Smooth muscle cell (in vitro differentiated cells): ENCODE measurements around the gene SASH1. TPM values are rescaled to one million over a fixed set of nuclear protein-coding genes. Genes with fewer than 3 reads are reported as not detected.
A peak's percentile ranks its signal among the peaks of the same experiment; 100 is the strongest.

Experiments used
- DNase-seq: peaks from one replicate; lab custom pipeline; 2025; ENCODE audit not compliant: unreplicated experiment; lab: John Stamatoyannopoulos, UW
- H2AFZ ChIP-seq: fragments of 200-600 bp; sonication (generic); 2 replicates; pipeline ENCODE4 v1.6.0; 2016; ENCODE audit warnings: antibody characterized with exemption, low read depth, mild to moderate bottlenecking
- H3F3A ChIP-seq: fragments of 200-600 bp; sonication (generic); 2 replicates; pipeline ENCODE4 v1.6.0; 2017; ENCODE audit warnings: antibody characterized with exemption, low read depth
- H3K27ac ChIP-seq: fragments of 200-600 bp; sonication (generic); 2 replicates; pipeline ENCODE4 v1.5.1; 2016; ENCODE audit warnings: low read depth, mild to moderate bottlenecking
- H3K27me3 ChIP-seq: fragments of 200-600 bp; sonication (generic); 2 replicates; pipeline ENCODE4 v1.6.1; 2016; ENCODE audit warnings: low read depth, mild to moderate bottlenecking
- H3K36me3 ChIP-seq: fragments of 200-600 bp; sonication (generic); 2 replicates; pipeline ENCODE4 v1.5.1; 2016; ENCODE audit warnings: low read depth
- H3K4me1 ChIP-seq: fragments of 200-600 bp; sonication (generic); 2 replicates; pipeline ENCODE4 v1.5.1; 2016; ENCODE audit warnings: low read depth
- H3K4me2 ChIP-seq: fragments of 200-600 bp; sonication (generic); 2 replicates; pipeline ENCODE4 v1.6.0; 2016; ENCODE audit warnings: mild to moderate bottlenecking
- H3K4me3 ChIP-seq: fragments of 200-600 bp; sonication (generic); 2 replicates; pipeline ENCODE4 v1.5.1; 2016; ENCODE audit warnings: mild to moderate bottlenecking
- H3K79me2 ChIP-seq: fragments of 200-600 bp; sonication (generic); 2 replicates; pipeline ENCODE4 v1.6.0; 2016; ENCODE audit warnings: low read depth, mild to moderate bottlenecking
- H3K9ac ChIP-seq: fragments of 200-600 bp; sonication (generic); 2 replicates; pipeline ENCODE4 v1.6.0; 2016; ENCODE audit warnings: low read depth
- H3K9me3 ChIP-seq: fragments of 200-600 bp; sonication (generic); replicated peaks from 2 replicates; pipeline ENCODE4 v1.5.1; 2016; ENCODE audit warnings: low read depth
- H4K20me1 ChIP-seq: fragments of 200-600 bp; sonication (generic); 2 replicates; pipeline ENCODE4 v1.6.0; 2016; ENCODE audit warnings: low read depth
- WGBS: methylation state at CpG from one replicate; pipeline ENCODE4 v1.1.7; 2016; ENCODE audit warnings: low lambda C conversion rate; 5-methylcytosine and 5-hydroxymethylcytosine counted together
- polyA plus RNA-seq: library from polyadenylated mRNA; unstranded; fragments of >200 nt; fragmentation: Nextera tagmentation; extraction: Ambion mirVana; gene quantifications from 2 replicates; pipeline ENCODE4 v1.2.1, GENCODE V29; 2016
- total RNA-seq: library from RNA; depleted of rRNA; stranded (reverse); fragments of >200 nt; gene quantifications from 2 replicates; pipeline ENCODE4 v1.2.3, GENCODE V29; 2014
- TF ChIP-seq, protein P1 (sequence below): fragments of 200-600 bp; sonication (generic); IDR thresholded peaks from 2 replicates; pipeline ENCODE4 v1.5.1; 2017; ENCODE audit warnings: borderline replicate concordance, mild to moderate bottlenecking, antibody characterized with exemption; ENCODE audit not compliant: insufficient read depth, poor library complexity, severe bottlenecking

The SASH1 gene
- total and polyA plus RNA-seq, 2 experiments from 2014 or later: 12.7 to 16.2 TPM

DNA sequence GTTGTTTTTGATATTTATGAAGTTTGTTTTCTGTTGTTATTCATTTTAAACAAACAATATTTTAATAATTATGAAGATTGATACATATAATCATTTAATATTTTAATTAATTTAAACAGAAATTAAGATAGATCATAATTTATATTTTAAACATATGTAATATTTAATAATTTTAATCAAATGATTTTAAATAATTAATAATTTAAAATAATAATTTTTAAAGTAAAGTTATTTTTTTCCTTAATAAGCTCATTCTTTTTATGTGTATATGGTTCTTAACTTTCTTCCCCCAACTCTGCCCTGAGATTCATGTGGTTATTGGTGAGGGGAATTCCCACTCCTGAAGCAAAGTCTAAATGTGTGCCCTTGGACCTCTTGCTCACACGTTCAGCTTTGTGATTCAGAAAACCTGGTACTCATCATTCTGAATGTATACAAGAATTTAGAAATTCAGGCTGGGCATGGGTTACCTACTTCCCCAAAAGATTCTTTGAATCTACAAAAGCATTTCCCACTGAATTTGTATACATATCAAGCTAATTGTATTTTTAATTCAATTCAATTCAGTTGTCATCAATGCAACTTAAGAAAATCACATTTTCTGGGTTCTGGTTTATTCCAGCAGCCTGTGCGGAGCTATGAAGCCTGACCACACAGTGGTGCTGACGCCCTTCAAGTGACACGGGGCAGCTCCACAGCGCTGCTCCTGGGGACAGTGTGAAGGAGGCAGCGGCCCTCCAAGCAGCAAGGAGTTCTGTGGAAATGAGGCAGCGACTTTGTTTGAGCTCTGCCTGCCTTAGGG lies 235.2 kb downstream of the SASH1 start:
- no peaks in the 10 kb centered on the region for H3K36me3 ChIP-seq
- H3K9me3 ChIP-seq: no peaks in the 10 kb centered on the region
- H4K20me1 ChIP-seq: no peaks in the 10 kb centered on the region
- no peak overlapping the region for H3K4me3 ChIP-seq
- H3F3A ChIP-seq: peaks cover 7% of the 10 kb centered on the region
- H2AFZ ChIP-seq: no peak overlapping the region
- H3K4me1 ChIP-seq: no peaks in the 10 kb centered on the region
- TF ChIP-seq, protein P1, sequence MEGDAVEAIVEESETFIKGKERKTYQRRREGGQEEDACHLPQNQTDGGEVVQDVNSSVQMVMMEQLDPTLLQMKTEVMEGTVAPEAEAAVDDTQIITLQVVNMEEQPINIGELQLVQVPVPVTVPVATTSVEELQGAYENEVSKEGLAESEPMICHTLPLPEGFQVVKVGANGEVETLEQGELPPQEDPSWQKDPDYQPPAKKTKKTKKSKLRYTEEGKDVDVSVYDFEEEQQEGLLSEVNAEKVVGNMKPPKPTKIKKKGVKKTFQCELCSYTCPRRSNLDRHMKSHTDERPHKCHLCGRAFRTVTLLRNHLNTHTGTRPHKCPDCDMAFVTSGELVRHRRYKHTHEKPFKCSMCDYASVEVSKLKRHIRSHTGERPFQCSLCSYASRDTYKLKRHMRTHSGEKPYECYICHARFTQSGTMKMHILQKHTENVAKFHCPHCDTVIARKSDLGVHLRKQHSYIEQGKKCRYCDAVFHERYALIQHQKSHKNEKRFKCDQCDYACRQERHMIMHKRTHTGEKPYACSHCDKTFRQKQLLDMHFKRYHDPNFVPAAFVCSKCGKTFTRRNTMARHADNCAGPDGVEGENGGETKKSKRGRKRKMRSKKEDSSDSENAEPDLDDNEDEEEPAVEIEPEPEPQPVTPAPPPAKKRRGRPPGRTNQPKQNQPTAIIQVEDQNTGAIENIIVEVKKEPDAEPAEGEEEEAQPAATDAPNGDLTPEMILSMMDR: peak; percentile 77
- peak overlapping the region; percentile 74 for H3K4me2 ChIP-seq
- WGBS: 7% methylated on average over 7 of the region's 7 CpGs
- DNase-seq: peak; percentile 32
- no peaks in the 10 kb centered on the region for H3K79me2 ChIP-seq
- H3K9ac ChIP-seq: no peak overlapping the region
- peak overlapping the region; percentile 52 for H3K27ac ChIP-seq
- no peaks in the 10 kb centered on the region for H3K27me3 ChIP-seq

DNA sequence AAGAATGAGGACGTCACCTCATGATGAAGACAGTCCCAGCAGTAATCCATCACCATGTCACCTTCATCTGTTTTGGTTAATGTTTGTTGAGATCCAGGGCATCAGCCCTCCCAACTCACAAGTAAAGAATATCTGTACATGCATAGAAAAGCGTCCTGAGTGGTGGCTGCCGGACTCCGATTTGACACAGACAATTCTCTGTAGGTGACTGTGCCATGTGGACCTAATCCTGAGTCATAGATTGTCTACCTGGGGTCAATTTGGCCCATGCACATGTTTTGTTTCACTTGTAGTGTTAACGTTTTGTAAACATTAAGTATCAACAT lies 235.8 kb downstream of the SASH1 start:
- H3K4me1 ChIP-seq: no peaks in the 10 kb centered on the region
- 65% methylated on average over 5 of the region's 5 CpGs for WGBS
- no peak overlapping the region for H3K9ac ChIP-seq
- H3K36me3 ChIP-seq: no peaks in the 10 kb centered on the region
- no peak overlapping the region for H2AFZ ChIP-seq
- TF ChIP-seq, protein P1: no peak
- no peaks in the 10 kb centered on the region for H3K27me3 ChIP-seq
- DNase-seq: no peak
- H3K4me3 ChIP-seq: no peak overlapping the region
- H3F3A ChIP-seq: peaks cover 7% of the 10 kb centered on the region
- peak overlapping the region; percentile 3 for H3K27ac ChIP-seq
- no peaks in the 10 kb centered on the region for H3K9me3 ChIP-seq
- H4K20me1 ChIP-seq: no peaks in the 10 kb centered on the region
- no peaks in the 10 kb centered on the region for H3K79me2 ChIP-seq
- no peak overlapping the region for H3K4me2 ChIP-seq

DNA sequence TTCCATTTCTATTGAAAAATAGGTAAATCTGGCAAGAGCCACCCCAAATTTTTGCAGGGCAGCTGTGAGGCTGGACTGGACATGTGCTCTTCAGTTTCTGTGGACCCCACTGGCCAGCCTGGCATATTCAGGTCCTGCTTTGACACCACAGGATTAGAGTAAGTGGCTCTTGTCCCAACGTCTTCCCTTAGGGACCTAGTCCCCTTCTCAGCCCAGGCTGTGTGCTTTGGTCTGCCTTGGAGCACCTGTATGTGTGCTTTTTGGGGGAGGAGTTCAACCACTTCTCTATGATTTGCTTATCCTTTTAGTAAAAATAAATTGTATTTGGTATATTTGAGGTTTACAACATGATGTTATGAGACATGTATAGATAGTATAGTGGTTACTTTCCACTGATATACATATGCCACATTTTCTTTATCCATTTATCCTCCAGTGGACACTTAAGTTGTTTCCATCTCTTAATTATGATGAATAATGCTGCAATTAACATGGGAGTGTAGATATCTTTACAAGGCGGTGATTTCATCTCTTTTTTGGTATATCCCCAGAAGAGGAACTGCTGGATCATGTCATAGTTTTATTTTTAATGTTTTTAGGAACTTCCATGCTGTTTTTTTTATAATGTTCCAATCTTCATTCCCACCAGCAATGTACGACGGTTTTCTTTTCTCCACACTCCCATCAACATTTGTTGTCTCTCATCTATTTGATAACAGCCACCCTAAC lies 236.4 kb downstream of the SASH1 start:
- H3K9ac ChIP-seq: no peak overlapping the region
- no peaks in the 10 kb centered on the region for H4K20me1 ChIP-seq
- no peaks in the 10 kb centered on the region for H3K79me2 ChIP-seq
- no peak overlapping the region for H3K4me3 ChIP-seq
- WGBS: 83% methylated on average over 4 of the region's 4 CpGs
- H3K4me1 ChIP-seq: no peaks in the 10 kb centered on the region
- no peak overlapping the region for H3K4me2 ChIP-seq
- no peak overlapping the region for H2AFZ ChIP-seq
- H3K36me3 ChIP-seq: no peaks in the 10 kb centered on the region
- H3K27ac ChIP-seq: no peak overlapping the region
- DNase-seq: no peak
- TF ChIP-seq, protein P1: no peak
- H3F3A ChIP-seq: peaks cover 7% of the 10 kb centered on the region
- no peaks in the 10 kb centered on the region for H3K27me3 ChIP-seq
- no peaks in the 10 kb centered on the region for H3K9me3 ChIP-seq
